ENCODE results near the gene TMEM184B.
A peak's percentile ranks its signal among the peaks of the same experiment; 100 is the strongest.
"Not testable (repeated sequence)": the region's sequence is repeated elsewhere in the genome, so short reads cannot be mapped to it uniquely, and the experiment has no call there.

Gene TMEM184B

DNA sequence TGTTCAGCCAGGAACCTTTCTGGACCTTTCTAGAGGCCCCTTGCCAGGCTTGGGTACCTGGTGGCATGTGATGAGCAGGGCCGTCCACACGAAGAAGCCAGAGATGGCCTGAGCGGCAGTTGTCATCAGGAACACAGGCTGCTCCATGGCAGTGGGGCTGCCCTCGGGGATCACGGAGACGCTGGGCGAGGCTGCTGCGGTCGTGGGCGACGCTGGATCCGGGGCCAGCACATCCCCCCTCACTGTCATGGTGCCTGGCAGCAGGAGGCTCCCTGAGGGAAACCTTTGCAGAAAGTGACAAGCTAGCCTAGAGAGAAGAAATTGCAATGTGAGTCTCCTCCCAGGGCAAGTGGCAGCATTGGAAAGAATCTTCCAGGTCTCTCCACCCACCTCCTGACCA is 25.1 kb downstream of the TMEM184B start:
- DNase-seq = no peak

- DNase-seq = no peak
Observed at GRCh38 chr22:38246692-38247091, 26.1 kb downstream of the TMEM184B start.

DNA sequence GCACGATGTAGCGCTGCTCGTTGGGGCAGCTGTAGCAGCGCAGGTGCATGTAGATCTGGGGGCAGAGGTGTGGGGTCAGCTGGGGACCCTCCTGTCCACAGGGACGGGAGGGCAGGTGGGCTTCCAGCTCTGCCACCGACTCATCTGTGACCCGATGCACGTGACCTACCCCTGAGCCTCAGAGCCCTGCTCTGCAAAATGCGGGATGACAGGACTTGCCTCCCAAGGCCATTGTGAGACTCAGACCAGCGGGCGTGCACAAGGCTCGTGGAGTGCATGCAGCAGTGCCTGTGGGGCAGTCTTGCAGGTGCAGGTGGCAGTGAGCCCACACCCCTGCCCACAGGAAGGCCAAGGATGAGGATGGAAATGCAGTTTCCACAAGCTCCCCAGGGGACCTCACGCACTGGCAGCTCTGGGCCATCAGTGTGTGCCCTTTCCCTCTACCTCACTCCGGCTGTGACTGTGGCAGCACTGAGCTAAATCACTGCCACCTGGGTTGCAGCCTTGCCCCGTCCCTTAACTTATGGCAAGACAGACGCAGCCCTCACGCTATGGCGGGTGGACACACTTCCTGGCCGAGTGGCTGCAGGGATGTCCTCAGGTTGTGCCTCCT is 26.7 kb downstream of the TMEM184B start:
- no peak for DNase-seq

GRCh38 chr22:38244106-38244505 is 28.7 kb downstream of the TMEM184B start:
- no peak for DNase-seq

- DNase-seq = no peak
Observed at GRCh38 chr22:38243007-38243765, 29.6 kb downstream of the TMEM184B start.

DNA sequence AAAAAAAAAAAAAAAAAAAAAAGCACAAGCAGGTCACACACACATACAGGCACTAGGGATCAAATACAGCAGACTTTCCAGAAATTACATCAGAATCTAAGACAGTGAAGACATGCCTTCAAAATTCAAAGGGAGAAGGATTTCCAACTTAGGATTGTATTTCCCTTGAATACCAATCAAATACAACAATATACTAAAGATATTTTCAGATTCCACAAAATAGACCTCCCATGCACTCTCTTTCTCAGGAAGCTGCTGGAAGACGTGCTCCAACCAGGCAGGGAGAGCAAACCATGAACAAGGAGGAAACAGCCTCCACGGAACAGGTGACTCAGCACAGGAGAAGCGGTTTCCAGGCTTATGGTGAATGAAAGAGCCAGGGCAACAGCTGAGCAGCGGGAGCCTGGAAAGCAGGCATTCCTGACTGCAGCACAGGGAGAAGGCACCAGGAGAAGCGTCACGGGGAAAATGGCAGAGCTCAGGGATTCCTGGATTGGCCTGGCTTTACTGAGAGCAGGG is 32.0 kb downstream of the TMEM184B start:
- DNase-seq = peak; percentile 94

DNA sequence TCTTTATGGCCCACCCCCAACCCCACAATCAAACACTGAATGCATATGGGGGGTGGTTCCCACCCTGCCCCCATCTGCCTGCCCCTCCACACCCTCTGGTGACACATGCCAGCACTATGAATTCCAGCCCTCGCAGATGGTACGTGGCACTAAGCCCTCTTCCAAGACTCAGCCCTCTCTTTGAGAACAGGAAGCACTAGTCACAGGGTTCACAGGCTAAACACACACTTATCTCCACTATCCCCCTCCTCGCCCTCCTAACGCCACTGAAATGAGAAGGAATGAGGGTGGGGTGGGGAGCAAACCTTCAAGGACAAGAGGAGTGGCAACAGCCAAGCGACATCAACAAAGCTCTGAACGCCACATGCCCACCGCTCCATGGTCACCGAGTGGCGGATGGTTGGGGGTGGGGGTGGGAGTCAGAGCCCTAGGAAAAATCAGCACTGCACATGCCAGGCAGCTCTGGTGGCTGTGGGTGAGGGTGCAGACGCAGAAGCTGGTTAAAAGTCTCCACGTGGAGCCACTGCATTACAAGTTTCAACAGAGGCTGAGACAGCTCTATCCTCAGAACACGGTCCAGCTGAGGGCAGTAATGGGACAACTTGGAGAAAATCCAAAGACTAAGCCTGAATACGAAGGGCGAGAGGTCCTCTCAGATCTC is 33.6 kb downstream of the TMEM184B start:
- DNase-seq = peak; percentile 97

DNA sequence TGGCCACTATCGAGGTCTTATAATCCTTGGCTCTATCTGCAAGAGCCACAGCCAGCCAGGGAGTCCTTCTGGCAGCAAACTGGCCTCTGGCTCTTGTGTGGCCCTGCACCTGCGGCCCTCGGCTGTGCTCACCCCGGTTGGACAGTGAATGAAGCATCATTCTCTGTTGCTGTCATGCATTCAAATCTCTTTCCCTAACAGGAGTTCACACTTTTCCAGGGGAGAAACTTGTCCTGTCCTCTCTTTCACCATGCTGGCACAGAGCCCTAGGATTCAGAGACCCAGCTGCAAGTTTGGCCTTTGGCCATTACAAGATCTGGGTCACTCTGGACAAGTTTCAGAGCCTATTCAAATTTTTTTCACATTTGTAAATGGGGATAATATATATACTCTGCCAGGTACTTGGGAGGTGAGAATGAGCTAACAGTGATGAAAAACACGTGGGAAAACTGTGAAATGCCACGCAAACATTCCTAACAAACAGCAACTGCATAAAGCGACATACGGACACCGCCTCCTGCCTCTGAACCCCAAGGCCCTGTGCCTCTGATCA is 34.2 kb downstream of the TMEM184B start:
- no peak for DNase-seq

DNA sequence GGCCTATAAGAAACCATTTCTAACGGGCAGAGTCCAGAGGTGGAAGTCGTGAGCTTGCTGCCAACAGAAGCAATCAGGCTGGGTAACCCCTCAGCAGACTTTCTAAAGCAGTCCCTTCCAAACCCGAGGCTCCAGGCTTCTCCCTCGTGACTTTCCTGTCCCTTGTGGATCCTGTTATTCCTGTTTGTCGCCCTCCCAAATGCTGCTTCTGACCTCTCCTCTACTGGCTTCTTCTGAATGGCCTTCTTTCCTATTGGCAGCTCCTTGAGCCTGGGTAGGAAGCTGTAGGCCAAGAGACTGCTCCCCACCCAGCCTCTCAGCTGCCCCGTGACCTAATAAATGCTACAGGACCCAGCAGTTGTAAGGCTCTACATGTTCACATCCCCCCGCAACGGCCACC is 36.0 kb downstream of the TMEM184B start:
- DNase-seq = no peak

DNA sequence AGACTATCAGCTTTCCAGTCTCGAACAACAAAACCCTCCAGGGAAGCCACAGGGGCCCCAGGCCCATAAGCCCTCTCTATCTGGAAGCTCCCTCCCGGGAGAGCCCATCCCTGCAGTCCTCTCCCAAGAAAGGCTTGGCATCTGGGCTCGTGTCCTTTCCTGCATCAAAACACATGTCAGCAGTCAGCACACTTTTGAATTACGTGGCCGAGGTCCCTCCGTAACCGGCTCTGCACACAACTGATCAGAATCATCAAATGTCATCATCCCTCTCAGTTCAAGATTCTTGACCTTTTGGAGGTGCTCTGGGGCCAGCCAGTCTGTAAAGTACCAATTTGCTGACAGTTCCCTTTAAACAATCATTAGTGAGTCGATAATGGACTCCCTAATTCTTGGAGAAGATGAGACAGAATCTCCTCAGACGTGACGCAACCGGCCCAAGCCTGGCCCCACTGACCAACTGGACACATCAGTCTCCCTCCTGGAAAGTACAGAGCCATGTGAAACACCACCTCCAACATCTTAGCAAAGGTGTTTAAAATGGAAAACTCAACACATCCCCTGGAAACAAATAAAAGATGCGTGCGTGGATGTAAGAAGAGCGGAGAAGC is 37.5 kb downstream of the TMEM184B start:
- DNase-seq = no peak

GRCh38 chr22:38233856-38234255 is 39.0 kb downstream of the TMEM184B start:
- DNase-seq = not testable (repeated sequence)

GRCh38 chr22:38233427-38233826 is 39.4 kb downstream of the TMEM184B start:
- no peak for DNase-seq

GRCh38 chr22:38232196-38232595 is 40.6 kb downstream of the TMEM184B start:
- no peak for DNase-seq

- DNase-seq = no peak
Observed at GRCh38 chr22:38230916-38231315, 41.9 kb downstream of the TMEM184B start.

- DNase-seq = peak; percentile 61
Observed at GRCh38 chr22:38230108-38230825, 42.5 kb downstream of the TMEM184B start.

DNA sequence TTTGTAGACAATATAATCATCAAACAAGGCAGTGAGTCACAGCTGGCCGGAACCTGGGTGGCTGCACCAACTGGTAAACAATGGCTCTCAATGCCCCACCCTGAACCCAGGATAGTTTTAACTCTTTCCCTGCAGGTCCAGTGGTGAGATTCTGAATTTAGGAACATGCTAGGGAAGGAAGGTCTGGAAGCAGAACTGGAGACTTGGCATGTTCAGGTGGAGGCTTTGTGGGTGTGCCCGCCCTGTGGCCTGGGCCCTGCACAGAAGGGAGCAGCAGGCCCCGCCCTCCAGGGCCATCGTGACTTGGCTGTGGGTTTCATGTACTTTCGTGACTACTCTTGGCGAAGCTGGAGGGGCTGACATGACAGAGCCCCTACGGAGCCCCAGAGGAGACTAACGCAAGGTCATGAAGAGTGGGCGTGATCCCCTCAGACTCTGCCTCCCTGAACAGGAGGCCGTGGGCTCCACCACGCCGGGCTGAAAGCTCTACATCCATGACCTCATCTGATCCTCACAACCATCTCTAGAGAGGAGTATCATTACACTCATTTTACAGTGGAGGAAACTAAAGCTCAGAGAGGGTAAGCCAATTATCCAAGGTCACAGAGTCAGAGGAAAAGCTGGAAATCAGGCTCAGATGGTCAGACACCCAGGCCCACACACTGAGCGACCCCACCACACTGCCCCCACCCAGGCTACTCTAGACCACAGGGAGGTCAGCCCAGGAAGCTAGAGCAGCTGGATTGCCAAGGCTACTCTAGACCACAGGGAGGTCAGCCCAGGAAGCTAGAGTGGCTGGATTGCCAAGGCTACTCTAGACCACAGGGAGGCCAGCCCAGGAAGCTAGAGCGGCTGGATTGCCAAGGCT is 43.7 kb downstream of the TMEM184B start:
- DNase-seq = peak; percentile 57

DNA sequence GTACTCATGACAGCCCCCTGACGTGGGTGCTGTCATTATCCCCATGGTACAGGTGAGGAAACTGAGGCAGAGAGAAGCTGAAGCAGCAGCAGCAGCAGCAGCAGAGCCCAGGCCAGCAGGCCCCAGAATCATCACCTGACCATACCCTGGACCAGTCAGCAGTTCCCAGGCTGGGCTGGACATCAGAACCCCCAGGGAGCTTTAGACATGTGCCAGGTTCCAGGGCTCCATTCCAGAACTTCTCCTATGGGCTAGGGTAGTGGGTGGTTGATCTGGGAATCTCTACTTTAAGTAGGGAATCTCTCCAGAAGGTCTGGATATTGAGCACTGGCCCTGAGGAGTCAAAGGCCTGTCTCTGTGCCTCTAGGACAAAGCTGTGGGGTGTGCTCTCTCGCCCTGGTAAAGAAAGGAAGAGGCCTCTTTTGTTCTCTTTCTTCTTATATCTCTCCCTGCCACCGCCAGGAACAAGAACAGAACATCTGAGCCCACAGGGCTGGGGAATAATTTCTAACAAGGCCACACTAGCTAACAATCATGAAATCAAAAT is 44.4 kb downstream of the TMEM184B start:
- no peak for DNase-seq

DNA sequence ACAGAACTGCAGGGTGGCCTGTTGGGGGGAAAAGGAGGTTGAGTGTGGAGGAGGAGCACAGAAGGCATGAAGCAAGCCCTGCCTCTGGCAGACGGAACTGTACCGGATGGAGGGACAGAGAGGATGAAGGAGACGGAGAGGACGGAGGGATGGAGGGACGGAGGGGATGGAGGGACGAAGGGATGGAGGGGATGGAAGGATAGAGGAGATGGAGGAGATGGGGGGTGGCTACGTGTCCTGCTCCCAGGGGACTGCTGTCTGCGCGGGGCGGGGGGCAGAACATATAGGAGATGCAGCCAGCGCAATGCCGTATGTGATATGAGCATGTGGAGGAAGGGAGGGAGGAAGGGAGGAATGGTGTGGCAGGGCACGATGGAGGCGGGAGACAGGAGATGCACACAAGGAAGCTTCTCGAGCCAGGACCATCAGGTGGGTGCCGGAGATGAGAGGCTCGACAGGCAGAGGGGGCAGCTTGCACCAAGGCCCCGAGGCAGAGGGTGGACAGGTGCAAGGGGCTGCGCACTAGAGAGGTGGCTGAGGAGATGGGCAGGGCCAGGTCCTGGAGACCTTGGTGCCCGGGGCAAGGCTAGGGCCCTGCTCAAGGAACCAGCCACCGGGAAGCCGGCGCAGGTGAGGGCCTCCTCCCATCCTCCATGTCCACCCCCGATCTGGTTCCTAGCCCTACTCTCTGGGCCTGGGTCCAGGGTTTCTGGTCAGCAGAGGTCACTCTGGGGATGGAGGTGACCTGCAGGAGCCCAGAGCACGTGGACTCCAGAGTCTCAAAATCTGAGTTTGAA is 45.8 kb downstream of the TMEM184B start:
- no peak for DNase-seq

- DNase-seq = no peak
Observed at GRCh38 chr22:38223289-38223960, 49.4 kb downstream of the TMEM184B start.

DNA sequence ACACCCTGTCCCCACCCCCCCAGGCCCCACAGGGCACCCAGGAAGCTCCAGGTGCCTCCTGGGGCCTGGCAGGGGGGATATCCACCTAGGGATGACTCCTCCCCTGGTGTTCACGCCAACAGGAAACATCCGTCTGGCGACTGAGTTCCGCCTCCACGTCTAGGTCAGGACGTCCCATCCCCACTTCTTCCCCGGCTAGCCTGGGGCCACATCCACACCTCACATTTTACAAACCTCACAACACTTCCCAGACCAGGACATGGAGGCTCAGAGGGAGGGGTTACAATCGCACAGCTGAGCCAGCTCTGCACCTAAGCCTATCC is 50.1 kb downstream of the TMEM184B start:
- no peak for DNase-seq
